GM19324 (cell line): Measurements from ENCODE around the gene GRIP2.
"Not testable (repeated sequence)": the region's sequence is repeated elsewhere in the genome, so short reads cannot be mapped to it uniquely, and the experiment has no call there.

Experiments used
- ATAC-seq: cut with Tn5 transposase; IDR thresholded peaks from one replicate; pipeline ENCODE4 v1.9.1; 2021; ENCODE audit warnings: mild to moderate bottlenecking, moderate library complexity; ENCODE audit not compliant: unreplicated experiment, low FRiP score

Gene GRIP2

GRCh38 chr3:14522768-14523167 is 17.4 kb downstream of the GRIP2 start:
- no peak for ATAC-seq

- no peak for ATAC-seq
Measured at GRCh38 chr3:14522129-14522691, 17.9 kb downstream of the GRIP2 start.

- no peak for ATAC-seq
Measured at GRCh38 chr3:14521611-14522010, 18.5 kb downstream of the GRIP2 start.

GRCh38 chr3:14520967-14521366 is 19.2 kb downstream of the GRIP2 start:
- ATAC-seq, result no peak

- ATAC-seq, result no peak
Measured at GRCh38 chr3:14520149-14520548, 20.0 kb downstream of the GRIP2 start.

GRCh38 chr3:14519406-14519805 is 20.7 kb downstream of the GRIP2 start:
- no peak for ATAC-seq

GRCh38 chr3:14518893-14519292 is 21.2 kb downstream of the GRIP2 start:
- no peak for ATAC-seq

- no peak for ATAC-seq
Measured at GRCh38 chr3:14518432-14518802, 21.7 kb downstream of the GRIP2 start.

GRCh38 chr3:14517601-14518431 is 22.3 kb downstream of the GRIP2 start:
- no peak for ATAC-seq

- ATAC-seq, result no peak
Measured at GRCh38 chr3:14516738-14517345, 23.3 kb downstream of the GRIP2 start.

GRCh38 chr3:14515526-14515925 is 24.6 kb downstream of the GRIP2 start:
- ATAC-seq, result not testable (repeated sequence)

GRCh38 chr3:14514323-14514720 is 25.8 kb downstream of the GRIP2 start:
- ATAC-seq, result no peak

- no peak for ATAC-seq
Measured at GRCh38 chr3:14513566-14514322, 26.4 kb downstream of the GRIP2 start.

- no peak for ATAC-seq
Measured at GRCh38 chr3:14512942-14513327, 27.2 kb downstream of the GRIP2 start.

GRCh38 chr3:14512281-14512941 is 27.7 kb downstream of the GRIP2 start:
- ATAC-seq, result no peak

- ATAC-seq, result no peak
Measured at GRCh38 chr3:14511623-14512280, 28.4 kb downstream of the GRIP2 start.

GRCh38 chr3:14510838-14511622 is 29.1 kb downstream of the GRIP2 start:
- no peak for ATAC-seq

- ATAC-seq, result no peak
Measured at GRCh38 chr3:14509796-14510100, 30.4 kb downstream of the GRIP2 start.

GRCh38 chr3:14508966-14509795 is 31.0 kb downstream of the GRIP2 start:
- no peak for ATAC-seq
